HG02678 (cell line): ENCODE data around the gene CASZ1.

Experiments
- ATAC-seq: cut with Tn5 transposase; IDR thresholded peaks from one replicate; pipeline ENCODE4 v1.9.1; 2021; ENCODE audit warnings: mild to moderate bottlenecking, moderate library complexity; ENCODE audit not compliant: unreplicated experiment

The CASZ1 gene

GRCh38 chr1:10677491-10678391 is 118.7 kb downstream of the CASZ1 start:
- ATAC-seq, result no peak

GRCh38 chr1:10676963-10677362 is 119.5 kb downstream of the CASZ1 start:
- no peak for ATAC-seq

- ATAC-seq, result no peak
Observed at GRCh38 chr1:10675813-10676212, 120.6 kb downstream of the CASZ1 start.

- no peak for ATAC-seq
Observed at GRCh38 chr1:10674700-10675609, 121.5 kb downstream of the CASZ1 start.

- ATAC-seq, result no peak
Observed at GRCh38 chr1:10674222-10674621, 122.2 kb downstream of the CASZ1 start.

GRCh38 chr1:10673109-10673711 is 123.2 kb downstream of the CASZ1 start:
- ATAC-seq, result no peak

- ATAC-seq, result no peak
Observed at GRCh38 chr1:10672343-10673050, 123.9 kb downstream of the CASZ1 start.

- no peak for ATAC-seq
Observed at GRCh38 chr1:10671622-10672342, 124.7 kb downstream of the CASZ1 start.

- no peak for ATAC-seq
Observed at GRCh38 chr1:10671090-10671489, 125.4 kb downstream of the CASZ1 start.

GRCh38 chr1:10670190-10670589 is 126.3 kb downstream of the CASZ1 start:
- ATAC-seq, result no peak

GRCh38 chr1:10669570-10669969 is 126.9 kb downstream of the CASZ1 start:
- ATAC-seq, result no peak

- no peak for ATAC-seq
Observed at GRCh38 chr1:10667861-10668761, 128.3 kb downstream of the CASZ1 start.

- no peak for ATAC-seq
Observed at GRCh38 chr1:10665930-10666850, 130.3 kb downstream of the CASZ1 start.

GRCh38 chr1:10665226-10665625 is 131.2 kb downstream of the CASZ1 start:
- ATAC-seq, result no peak

GRCh38 chr1:10664251-10664650 is 132.2 kb downstream of the CASZ1 start:
- ATAC-seq, result no peak

- no peak for ATAC-seq
Observed at GRCh38 chr1:10663678-10664035, 132.8 kb downstream of the CASZ1 start.

- ATAC-seq, result no peak
Observed at GRCh38 chr1:10662824-10663677, 133.4 kb downstream of the CASZ1 start.
